IMR-90 (cell line): ENCODE results near the gene KCNMA1. TPM values are rescaled to one million over a fixed set of nuclear protein-coding genes. Genes with fewer than 3 reads are reported as not detected.

Source experiments
- ATAC-seq: fragments of 200-7000 bp; cut with Tn5 transposase; 2 replicates; pipeline ENCODE4 v1.9.1; 2020; ENCODE audit warnings: low read depth, mild to moderate bottlenecking, moderate library complexity
- BruUV-seq: library from RNA; stranded (reverse); fragments of 400-500 nt; replicated peaks from 2 replicates; lab custom pipeline; 2021; lab: Mats Ljungman, UMichigan
- CTCF ChIA-PET: fragments of 300-600 bp; formaldehyde crosslinking; extraction: SDS; loops from one replicate; lab custom pipeline; 2021; ENCODE audit warnings: antibody characterized with exemption; lab: Yijun Ruan, JAX
- POLR2A ChIA-PET: fragments of 300-600 bp; sonication (Branson Sonifier 250); formaldehyde crosslinking; loops from one replicate; lab custom pipeline; 2022; ENCODE audit warnings: antibody characterized with exemption; ENCODE audit not compliant: unreplicated experiment; lab: Charles Lee
- DNase-seq: peaks from one replicate; pipeline ENCODE4 v3.0.0; 2013
- H2AFZ ChIP-seq: replicated peaks from 2 replicates; pipeline ENCODE3; 2013; ENCODE audit warnings: low read length, mild to moderate bottlenecking; ENCODE audit not compliant: poor library complexity
- H2AK5ac ChIP-seq: 2 replicates; pipeline ENCODE4 v1.6.1; 2013; ENCODE audit warnings: low read depth, low read length, inconsistent platforms
- H2AK9ac ChIP-seq: replicated peaks from 2 replicates; pipeline ENCODE3; 2013; ENCODE audit warnings: mild to moderate bottlenecking, low read depth, low read length, moderate library complexity; ENCODE audit not compliant: poor library complexity
- H2BK120ac ChIP-seq: 2 replicates; pipeline ENCODE4 v1.6.1; 2013; ENCODE audit warnings: low read depth, low read length, inconsistent platforms
- H2BK15ac ChIP-seq: 3 replicates; pipeline ENCODE4 v1.6.1; 2013; ENCODE audit warnings: low read depth, low read length, inconsistent platforms
- H2BK20ac ChIP-seq: 2 replicates; pipeline ENCODE4 v1.6.1; 2013; ENCODE audit warnings: low read depth, mild to moderate bottlenecking, inconsistent platforms, low read length, moderate library complexity
- H2BK5ac ChIP-seq: 2 replicates; pipeline ENCODE4 v1.6.1; 2013; ENCODE audit warnings: mild to moderate bottlenecking, low read depth, low read length, inconsistent platforms; ENCODE audit not compliant: poor library complexity, severe bottlenecking
- H3K14ac ChIP-seq: replicated peaks from 2 replicates; pipeline ENCODE4 v1.6.1; 2013; ENCODE audit warnings: low read depth, low read length, inconsistent platforms
- H3K18ac ChIP-seq: 2 replicates; pipeline ENCODE4 v1.6.1; 2013; ENCODE audit warnings: low read depth, low read length, control low read depth
- H3K23ac ChIP-seq: 2 replicates; pipeline ENCODE4 v1.6.1; 2013; ENCODE audit warnings: low read depth, low read length, inconsistent platforms
- H3K27ac ChIP-seq: 2 replicates; pipeline ENCODE4 v1.5.1; 2013; ENCODE audit warnings: mild to moderate bottlenecking, control low read depth, low read length; ENCODE audit not compliant: insufficient read depth
- H3K27me3 ChIP-seq: 2 replicates; pipeline ENCODE4 v1.6.1; 2013; ENCODE audit warnings: low read length; ENCODE audit not compliant: control insufficient read depth, insufficient read depth
- H3K36me3 ChIP-seq: 2 replicates; pipeline ENCODE4 v1.6.1; 2013; ENCODE audit warnings: low read length, mixed read lengths; ENCODE audit not compliant: control insufficient read depth, insufficient read depth
- H3K4ac ChIP-seq: 2 replicates; pipeline ENCODE4 v1.6.1; 2013; ENCODE audit warnings: low read depth, low read length, inconsistent platforms
- H3K4me1 ChIP-seq: 2 replicates; pipeline ENCODE4 v1.6.1; 2013; ENCODE audit warnings: low read length, mixed read lengths; ENCODE audit not compliant: control insufficient read depth, insufficient read depth
- H3K4me2 ChIP-seq: 2 replicates; pipeline ENCODE4 v1.6.1; 2013; ENCODE audit warnings: low read depth, mild to moderate bottlenecking, control low read depth, low read length, moderate library complexity
- H3K4me3 ChIP-seq: 2 replicates; pipeline ENCODE4 v1.5.1; 2013; ENCODE audit warnings: low read depth, mild to moderate bottlenecking, control low read depth, low read length, moderate library complexity; ENCODE audit not compliant: insufficient read depth
- H3K56ac ChIP-seq: 2 replicates; pipeline ENCODE4 v1.6.1; 2013; ENCODE audit warnings: low read length, inconsistent platforms; ENCODE audit not compliant: insufficient read depth; ENCODE audit errors: extremely low read depth
- H3K79me1 ChIP-seq, 2 experiments: 2 replicates each; pipeline ENCODE4 v1.6.1; 2013; ENCODE audit warnings: low read length in 2 of 2, inconsistent platforms in 1 of 2, low read depth in 1 of 2
- H3K9ac ChIP-seq: 2 replicates; pipeline ENCODE4 v1.6.1; 2013; ENCODE audit warnings: low read depth, low read length, control low read depth
- H3K9me1 ChIP-seq: 2 replicates; pipeline ENCODE4 v1.6.1; 2013; ENCODE audit warnings: low read length, inconsistent platforms; ENCODE audit not compliant: insufficient read depth
- H3K9me3 ChIP-seq: 2 replicates; pipeline ENCODE4 v1.6.1; 2013; ENCODE audit warnings: low read length; ENCODE audit not compliant: control insufficient read depth, insufficient read depth
- H4K20me1 ChIP-seq: 2 replicates; pipeline ENCODE4 v1.6.1; 2013; ENCODE audit warnings: low read length, inconsistent platforms; ENCODE audit not compliant: insufficient read depth
- H4K5ac ChIP-seq: 2 replicates; pipeline ENCODE4 v1.6.1; 2013; ENCODE audit warnings: mild to moderate bottlenecking, low read depth, low read length, control low read depth
- H4K8ac ChIP-seq, 2 experiments: 2 replicates each; pipeline ENCODE4 v1.6.1; 2013; ENCODE audit warnings: low read depth in 2 of 2, low read length in 2 of 2, control low read depth in 1 of 2, inconsistent platforms in 1 of 2
- H4K91ac ChIP-seq: 2 replicates; pipeline ENCODE4 v1.6.1; 2013; ENCODE audit warnings: low read depth, low read length, inconsistent platforms; ENCODE audit not compliant: insufficient read depth
- BHLHE40 ChIP-seq: fragments of 150-350 bp; IDR thresholded peaks from 2 replicates; pipeline ENCODE4 v1.6.1; 2016; ENCODE audit warnings: mild to moderate bottlenecking, low read depth, low read length
- CHD1 ChIP-seq: IDR thresholded peaks from 2 replicates; pipeline ENCODE4 v1.6.1; 2012; ENCODE audit warnings: low read depth, low read length, improper control_type of control experiment
- FOS ChIP-seq: fragments of 150-350 bp; IDR thresholded peaks from 2 replicates; pipeline ENCODE4 v1.6.1; 2016; ENCODE audit warnings: low read depth, low read length
- MAFK ChIP-seq: IDR thresholded peaks from 2 replicates; pipeline ENCODE4 v1.6.1; 2012; ENCODE audit warnings: low read depth, low read length, improper control_type of control experiment
- MAZ ChIP-seq: IDR thresholded peaks from 2 replicates; pipeline ENCODE4 v1.6.1; 2012; ENCODE audit warnings: low read depth, mild to moderate bottlenecking, low read length, improper control_type of control experiment, moderate library complexity, borderline replicate concordance
- MXI1 ChIP-seq: IDR thresholded peaks from 2 replicates; pipeline ENCODE4 v1.6.1; 2012; ENCODE audit warnings: low read depth, mild to moderate bottlenecking, low read length, moderate library complexity, borderline replicate concordance
- NFE2L2 ChIP-seq: fragments of 150-350 bp; IDR thresholded peaks from 2 replicates; pipeline ENCODE4 v1.6.1; 2016; ENCODE audit warnings: low read depth, mild to moderate bottlenecking, low read length
- POLR2A ChIP-seq: IDR thresholded peaks from 2 replicates; pipeline ENCODE4 v1.6.1; 2012; ENCODE audit warnings: mild to moderate bottlenecking, low read depth, low read length
- RCOR1 ChIP-seq: IDR thresholded peaks from 2 replicates; pipeline ENCODE4 v1.6.1; 2012; ENCODE audit warnings: mild to moderate bottlenecking, low read length, improper control_type of control experiment; ENCODE audit not compliant: insufficient replicate concordance
- RFX5 ChIP-seq: IDR thresholded peaks from 2 replicates; pipeline ENCODE4 v1.8.0; 2012; ENCODE audit warnings: low read depth, mild to moderate bottlenecking, low read length, moderate library complexity
- SMC3 ChIP-seq: fragments of 150-350 bp; IDR thresholded peaks from 2 replicates; pipeline ENCODE4 v1.6.1; 2016; ENCODE audit warnings: low read depth, mild to moderate bottlenecking, antibody characterized with exemption, low read length, moderate library complexity
- WGBS, 2 experiments: methylation state at CpG; one replicate each; pipeline versions ENCODE4 v1.1.5 to v1.1.7; 2013; ENCODE audit warnings: missing lambda C conversion rate in 2 of 2; ENCODE audit not compliant: insufficient read length in 1 of 2; ENCODE audit errors: extremely low coverage in 2 of 2; 5-methylcytosine and 5-hydroxymethylcytosine counted together
- dilution Hi-C: fragments of 300-500 bp; cut with HindIII; formaldehyde crosslinking; loops from one replicate; pipeline ENCODE4 v1.14.3; 2018; ENCODE audit warnings: low sequenced_read_pairs; ENCODE audit not compliant: unreplicated experiment
- in situ Hi-C: fragments of 300-500 bp; cut with MboI; formaldehyde crosslinking; loops from 3 replicates; pipeline ENCODE4 v1.14.3; 2019; ENCODE audit warnings: low sequenced_read_pairs, inconsistent platforms, mixed read lengths
- intact Hi-C: fragments of 100-400 bp; cut with micrococcal nuclease; formaldehyde crosslinking; loops from 2 replicates; pipeline ENCODE4 v1.10.0; 2022
- polyA plus RNA-seq, 3 experiments: library from polyadenylated mRNA; depleted of rRNA; stranded (reverse); fragments of >200 nt; gene quantifications; 2 replicates each; pipeline ENCODE4 v1.2.3, GENCODE V29; 2012; ENCODE audit warnings: low replicate concordance in 1 of 3
- total RNA-seq: library from RNA; depleted of rRNA; stranded (reverse); fragments of >200 nt; gene quantifications from 2 replicates; pipeline ENCODE4 v1.2.3, GENCODE V29; 2012
- TF ChIP-seq, protein P1 (sequence below): conservative IDR thresholded peaks from 2 replicates; pipeline ENCODE4 v1.5.1; 2012; ENCODE audit warnings: mild to moderate bottlenecking, low read depth, low read length, improper control_type of control experiment
- TF ChIP-seq, protein P2 (sequence below): fragments of 150-350 bp; IDR thresholded peaks from 2 replicates; pipeline ENCODE4 v1.6.1; 2016; ENCODE audit warnings: low read depth, mild to moderate bottlenecking, low read length, moderate library complexity, borderline replicate concordance

KCNMA1 gene
- total and polyA plus RNA-seq, 2 of the 4 experiments (the other 2 are of a cell fraction), result 25.6 to 29.6 TPM

DNA sequence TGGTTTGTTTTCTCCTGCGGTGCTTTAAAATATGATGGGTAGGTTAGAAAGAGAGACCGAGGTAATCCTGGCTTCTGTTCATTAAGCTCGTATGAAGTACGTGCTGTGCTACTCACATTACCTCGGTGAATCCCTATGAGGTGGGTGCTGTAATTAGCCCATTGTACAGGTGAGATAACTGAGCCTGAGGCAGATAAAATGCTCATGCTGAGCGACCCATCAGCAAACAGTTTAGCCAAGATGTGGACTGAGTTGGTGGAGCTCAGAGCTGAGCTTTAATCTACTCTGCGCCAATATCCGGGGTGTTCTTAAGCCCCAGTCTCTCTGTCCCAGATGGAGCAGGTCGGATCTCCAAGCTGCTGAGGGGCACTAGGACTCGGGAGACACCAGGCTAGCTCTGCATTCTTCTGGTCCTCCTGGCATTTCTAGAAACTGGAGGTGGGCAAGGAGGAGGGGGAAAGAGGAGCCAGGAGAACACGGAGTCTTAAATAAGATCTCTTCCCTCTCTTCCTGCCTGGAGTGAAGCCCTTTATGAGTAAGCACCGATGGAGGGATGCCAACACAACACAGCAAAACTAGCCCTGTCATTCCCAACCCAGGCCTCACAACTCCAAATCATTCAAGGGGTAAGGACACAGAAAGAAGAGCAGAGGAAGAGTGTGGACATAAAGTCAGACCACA is 458.5 kb downstream of the KCNMA1 start:
- dilution Hi-C loops, result no loop called here
- ChIA-PET CTCF (interaction anchor here (1.1 kb wide), 1 partner anchor 29 kb away, joined by 3 read pairs; no protein-coding TSS in a partner anchor), POLR2A (no interaction called here)
- peak overlapping the region; percentile 60 for H2BK5ac ChIP-seq
- no peaks in the 10 kb centered on the region for H3K27me3 ChIP-seq
- H3K9me1 ChIP-seq, result peaks cover 12% of the 10 kb centered on the region; the same call in 1 of the 2 replicates
- H2BK120ac ChIP-seq, result peak overlapping the region; percentile 79
- peak overlapping the region; percentile 55 for H3K14ac ChIP-seq
- ATAC-seq (peak; percentile 88), DNase-seq (peak; percentile 94)
- H2AFZ ChIP-seq, result peak overlapping the region; percentile 71
- peak overlapping the region; percentile 88 for H2AK5ac ChIP-seq
- no peak overlapping the region for H3K27ac ChIP-seq
- H3K18ac ChIP-seq, result peak overlapping the region; percentile 42; the same call in 1 of the 2 replicates
- intact Hi-C loops, result loop anchor here (10.0 kb wide), 1 partner anchor 246 kb away; no protein-coding TSS in a partner anchor
- peak overlapping the region; percentile 34 for H3K23ac ChIP-seq
- no peaks in the 10 kb centered on the region for H3K9me3 ChIP-seq
- H3K9ac ChIP-seq, result no peak overlapping the region
- H3K4ac ChIP-seq, result peak overlapping the region; percentile 65
- no peak overlapping the region for H3K4me3 ChIP-seq
- BruUV-seq, result no TSS peak
- H4K5ac ChIP-seq, result peak overlapping the region; percentile 20
- H2BK20ac ChIP-seq, result peak overlapping the region; percentile 93
- H3K79me1 ChIP-seq, result 0 out of 4 replicates have a peak, but pooled peaks cover 0 to 6% of the 10 kb centered on the region in 2 experiments
- H3K56ac ChIP-seq, result no peak overlapping the region
- in situ Hi-C loops, result loop anchor here (5.0 to 10.0 kb wide), 2 partner anchors 216 to 533 kb away; no protein-coding TSS in a partner anchor
- peak overlapping the region; percentile 19; the same call in 1 of the 2 replicates for H3K4me2 ChIP-seq
- H3K36me3 ChIP-seq, result no peaks in the 10 kb centered on the region
- H4K91ac ChIP-seq, result peak overlapping the region; percentile 87
- peak overlapping the region; percentile 3 to 75; a peak in 2 of 4 replicates for H4K8ac ChIP-seq
- H3K4me1 ChIP-seq, result peaks cover 8% of the 10 kb centered on the region
- no peaks in the 10 kb centered on the region for H4K20me1 ChIP-seq
- WGBS, 2 experiments, result 86% methylated on average over 1 of the region's 12 CpGs; no CpG with 5 or more reads in 1 of the 2 experiments
- H2BK15ac ChIP-seq, result peak overlapping the region; percentile 82; the same call in 2 of the 3 replicates
- H2AK9ac ChIP-seq, result peak overlapping the region; percentile 59
- TF ChIP-seq RFX5 (no peak), FOS (0 out of 2 replicates have a peak, but pooled peaks have one; percentile 8), MAZ (no peak), SMC3 (0 out of 2 replicates have a peak, but pooled peaks have one; percentile 12), NFE2L2 (peak; percentile 79), POLR2A (no peak), RCOR1 (no peak), MAFK (peak; percentile 43; the same call in 1 of the 2 replicates), MXI1 (no peak), BHLHE40 (no peak), CHD1 (no peak)
- TF ChIP-seq, protein P1, sequence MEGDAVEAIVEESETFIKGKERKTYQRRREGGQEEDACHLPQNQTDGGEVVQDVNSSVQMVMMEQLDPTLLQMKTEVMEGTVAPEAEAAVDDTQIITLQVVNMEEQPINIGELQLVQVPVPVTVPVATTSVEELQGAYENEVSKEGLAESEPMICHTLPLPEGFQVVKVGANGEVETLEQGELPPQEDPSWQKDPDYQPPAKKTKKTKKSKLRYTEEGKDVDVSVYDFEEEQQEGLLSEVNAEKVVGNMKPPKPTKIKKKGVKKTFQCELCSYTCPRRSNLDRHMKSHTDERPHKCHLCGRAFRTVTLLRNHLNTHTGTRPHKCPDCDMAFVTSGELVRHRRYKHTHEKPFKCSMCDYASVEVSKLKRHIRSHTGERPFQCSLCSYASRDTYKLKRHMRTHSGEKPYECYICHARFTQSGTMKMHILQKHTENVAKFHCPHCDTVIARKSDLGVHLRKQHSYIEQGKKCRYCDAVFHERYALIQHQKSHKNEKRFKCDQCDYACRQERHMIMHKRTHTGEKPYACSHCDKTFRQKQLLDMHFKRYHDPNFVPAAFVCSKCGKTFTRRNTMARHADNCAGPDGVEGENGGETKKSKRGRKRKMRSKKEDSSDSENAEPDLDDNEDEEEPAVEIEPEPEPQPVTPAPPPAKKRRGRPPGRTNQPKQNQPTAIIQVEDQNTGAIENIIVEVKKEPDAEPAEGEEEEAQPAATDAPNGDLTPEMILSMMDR, result no peak
- TF ChIP-seq, protein P2, sequence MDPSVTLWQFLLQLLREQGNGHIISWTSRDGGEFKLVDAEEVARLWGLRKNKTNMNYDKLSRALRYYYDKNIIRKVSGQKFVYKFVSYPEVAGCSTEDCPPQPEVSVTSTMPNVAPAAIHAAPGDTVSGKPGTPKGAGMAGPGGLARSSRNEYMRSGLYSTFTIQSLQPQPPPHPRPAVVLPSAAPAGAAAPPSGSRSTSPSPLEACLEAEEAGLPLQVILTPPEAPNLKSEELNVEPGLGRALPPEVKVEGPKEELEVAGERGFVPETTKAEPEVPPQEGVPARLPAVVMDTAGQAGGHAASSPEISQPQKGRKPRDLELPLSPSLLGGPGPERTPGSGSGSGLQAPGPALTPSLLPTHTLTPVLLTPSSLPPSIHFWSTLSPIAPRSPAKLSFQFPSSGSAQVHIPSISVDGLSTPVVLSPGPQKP, result no peak
